ENCODE results near the gene ITGA11.

DNA sequence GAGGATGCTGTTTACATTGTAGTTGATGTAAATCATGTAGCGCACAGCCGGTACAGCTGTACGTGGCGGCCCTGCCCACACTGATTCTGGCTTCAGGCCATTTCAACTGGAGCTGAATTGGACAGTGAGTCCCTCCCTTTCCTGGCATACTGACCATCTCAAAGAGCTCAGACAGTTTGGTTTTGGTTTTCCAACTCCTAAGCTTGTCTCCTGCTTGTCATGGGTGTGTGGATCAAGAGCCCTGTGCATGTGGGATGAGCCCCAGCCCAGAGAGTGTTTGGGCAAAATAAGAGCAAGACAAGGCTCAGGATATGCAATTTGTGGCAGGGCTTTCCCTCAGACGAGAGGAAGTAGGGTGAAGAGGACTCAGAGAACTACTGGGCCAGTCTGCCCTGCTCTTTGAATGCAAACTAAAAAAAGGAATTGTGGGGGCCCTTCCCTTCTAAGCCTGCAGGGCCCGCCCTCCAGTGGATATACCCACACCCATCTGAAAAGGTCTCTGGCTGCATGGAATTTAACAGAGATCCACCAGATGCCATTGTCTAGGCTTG lies 13.3 kb downstream of the ITGA11 start:
- TF ChIP-seq CTCF (IDR thresholded peaks at IDR 0.05; ENCODE audit: low read length) = no peak
- TF ChIP-seq EZH2 (IDR thresholded peaks at IDR 0.05; ENCODE audit: borderline replicate concordance, low read length) = no peak

All from OCI-LY1 (cell line).